GM15510 (cell line): ENCODE results near the gene DHRS2.

Source experiments
- POLR2A ChIP-seq: IDR thresholded peaks from 3 replicates; pipeline ENCODE4 v1.6.1; 2011; ENCODE audit warnings: borderline replicate concordance; ENCODE audit not compliant: insufficient read length; ENCODE audit errors: extremely low read depth

Gene DHRS2

GRCh38 chr14:23694085-23694948 lies 58.2 kb downstream of the DHRS2 start:
- TF ChIP-seq POLR2A = no peak
